ENCODE data around the gene TDRD12. TPM values are rescaled to one million over a fixed set of nuclear protein-coding genes. Genes with fewer than 3 reads are reported as not detected.

Gene TDRD12
- total RNA-seq, 4 donors from 2014 or later = 0.39 to 2.4 (median 0.89) TPM; not detected in 1

GRCh38 chr19:32870981-32871451 is 151.4 kb downstream of the TDRD12 start:
- Histone ChIP-seq H3K36me3 (no peaks in the 10 kb centered on the region), H3K4me1 (no peaks in the 10 kb centered on the region), H3K4me3 (replicated peaks in 1 of 3) (no peak overlapping the region), H3K27me3 (no peaks in the 10 kb centered on the region), H3K9me3 (no peaks in the 10 kb centered on the region), H3K27ac (no peak overlapping the region)
- 66 to 80% methylated on average over 12 of the region's 12 CpGs for WGBS, 2 donors
- TF ChIP-seq POLR2A (IDR thresholded peaks at IDR 0.05) (no peak), CTCF (IDR thresholded peaks at IDR 0.05) (no peak)
- no peak for DNase-seq
- intact Hi-C loops (cut with DNase I) = no loop called here

- intact Hi-C loops (cut with DNase I) = no loop called here
- TF ChIP-seq POLR2A (IDR thresholded peaks at IDR 0.05) = no peak
- Histone ChIP-seq H3K9me3 (no peaks in the 10 kb centered on the region), H3K36me3 (no peaks in the 10 kb centered on the region), H3K4me3 (replicated peaks in 1 of 3) (no peak overlapping the region), H3K27ac (no peak overlapping the region), H3K4me1 (no peaks in the 10 kb centered on the region), H3K27me3 (no peaks in the 10 kb centered on the region)
- 87 to 93% methylated on average over 3 of the region's 3 CpGs for WGBS, 2 donors
- DNase-seq = no peak
Measured at GRCh38 chr19:32872391-32872790, 152.8 kb downstream of the TDRD12 start.

GRCh38 chr19:32873247-32873959 is 153.8 kb downstream of the TDRD12 start:
- Histone ChIP-seq H3K36me3 (no peaks in the 10 kb centered on the region), H3K27ac (no peak overlapping the region), H3K9me3 (no peaks in the 10 kb centered on the region), H3K27me3 (no peaks in the 10 kb centered on the region), H3K4me3 (replicated peaks in 1 of 3) (no peak overlapping the region), H3K4me1 (no peaks in the 10 kb centered on the region)
- DNase-seq = no peak
- intact Hi-C loops (cut with DNase I) = no loop called here
- 83 to 93% methylated on average over 18 of the region's 18 CpGs for WGBS, 2 donors
- TF ChIP-seq CTCF (IDR thresholded peaks at IDR 0.05) = no peak
- no peak for TF ChIP-seq POLR2A (IDR thresholded peaks at IDR 0.05)

- no peaks in the 10 kb centered on the region for H3K4me1 ChIP-seq
- 80 to 94% methylated on average over 9 of the region's 9 CpGs for WGBS, 2 donors
- intact Hi-C loops (cut with DNase I) = no loop called here
- no peak for DNase-seq
- no peaks in the 10 kb centered on the region for H3K9me3 ChIP-seq
- no peak for TF ChIP-seq POLR2A (IDR thresholded peaks at IDR 0.05)
- no peak for TF ChIP-seq CTCF (IDR thresholded peaks at IDR 0.05)
- no peak overlapping the region for H3K4me3 ChIP-seq (replicated peaks in 1 of 3)
- peaks cover 3 to 6% of the 10 kb centered on the region in 2 donors for H3K36me3 ChIP-seq
- H3K27me3 ChIP-seq = no peaks in the 10 kb centered on the region
- no peak overlapping the region for H3K27ac ChIP-seq
Measured at GRCh38 chr19:32874605-32875004, 155.0 kb downstream of the TDRD12 start.

- intact Hi-C loops (cut with DNase I) = no loop called here
- TF ChIP-seq POLR2A (IDR thresholded peaks at IDR 0.05) (no peak), CTCF (IDR thresholded peaks at IDR 0.05) (no peak)
- no peak for DNase-seq
- Histone ChIP-seq H3K27ac (no peak overlapping the region), H3K4me1 (no peaks in the 10 kb centered on the region), H3K27me3 (no peaks in the 10 kb centered on the region), H3K36me3 (peaks cover 3 to 12% of the 10 kb centered on the region in 2 donors), H3K9me3 (no peaks in the 10 kb centered on the region), H3K4me3 (replicated peaks in 1 of 3) (no peak overlapping the region)
- WGBS, 2 donors = 68 to 79% methylated on average over 7 of the region's 7 CpGs
Measured at GRCh38 chr19:32875428-32875827, 155.9 kb downstream of the TDRD12 start.

Measured in thyroid gland (tissue), 4 donors.